Mammary epithelial cell (primary cell): ENCODE data around the gene LRCH3.

Experiments used
- EZH2 ChIP-seq: IDR thresholded peaks from 2 replicates; pipeline ENCODE4 v1.6.1; 2012; ENCODE audit warnings: low read length, inconsistent platforms, borderline replicate concordance
- TF ChIP-seq, protein P1 (sequence below), 2 donors: IDR thresholded peaks in 1 of 2; conservative IDR thresholded peaks in 1 of 2; 2 replicates each; pipeline ENCODE4 v1.5.1; 2011 to 2012; ENCODE audit warnings: inconsistent platforms in 2 of 2, low read length in 2 of 2, mild to moderate bottlenecking in 2 of 2, control low read depth in 1 of 2, low read depth in 1 of 2; ENCODE audit not compliant: insufficient read depth in 1 of 2; ENCODE audit errors: extremely low read depth in 1 of 2

DNA sequence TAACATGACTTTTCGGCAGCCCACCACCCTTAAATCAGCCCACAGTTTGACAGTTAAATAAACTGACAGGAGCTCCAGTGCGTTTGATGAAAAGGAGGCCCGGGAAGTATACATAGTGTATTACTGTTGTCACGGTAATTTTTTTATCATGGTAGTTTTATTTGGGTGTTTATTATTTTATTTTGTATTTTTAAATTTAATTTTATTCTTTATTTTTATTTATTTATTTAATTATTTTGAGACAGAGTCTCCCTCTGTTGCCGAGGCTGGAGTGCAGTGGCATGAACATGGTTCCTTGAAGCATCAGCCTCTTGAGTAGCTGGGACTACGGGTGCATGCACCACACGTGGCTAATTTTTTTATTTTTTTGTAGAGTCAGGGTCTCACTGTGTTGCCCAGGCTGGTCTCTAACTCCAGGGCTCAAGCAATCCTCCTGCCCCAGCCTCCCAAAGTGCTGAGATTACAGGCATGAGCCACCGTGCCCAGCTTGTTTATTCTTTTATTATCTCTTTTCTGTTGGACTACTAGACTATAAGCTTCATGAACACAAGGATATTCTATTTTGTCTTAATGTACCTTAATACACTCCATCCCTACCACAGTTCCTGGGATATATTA, 65.3 kb downstream of the LRCH3 start:
- TF ChIP-seq, protein P1, sequence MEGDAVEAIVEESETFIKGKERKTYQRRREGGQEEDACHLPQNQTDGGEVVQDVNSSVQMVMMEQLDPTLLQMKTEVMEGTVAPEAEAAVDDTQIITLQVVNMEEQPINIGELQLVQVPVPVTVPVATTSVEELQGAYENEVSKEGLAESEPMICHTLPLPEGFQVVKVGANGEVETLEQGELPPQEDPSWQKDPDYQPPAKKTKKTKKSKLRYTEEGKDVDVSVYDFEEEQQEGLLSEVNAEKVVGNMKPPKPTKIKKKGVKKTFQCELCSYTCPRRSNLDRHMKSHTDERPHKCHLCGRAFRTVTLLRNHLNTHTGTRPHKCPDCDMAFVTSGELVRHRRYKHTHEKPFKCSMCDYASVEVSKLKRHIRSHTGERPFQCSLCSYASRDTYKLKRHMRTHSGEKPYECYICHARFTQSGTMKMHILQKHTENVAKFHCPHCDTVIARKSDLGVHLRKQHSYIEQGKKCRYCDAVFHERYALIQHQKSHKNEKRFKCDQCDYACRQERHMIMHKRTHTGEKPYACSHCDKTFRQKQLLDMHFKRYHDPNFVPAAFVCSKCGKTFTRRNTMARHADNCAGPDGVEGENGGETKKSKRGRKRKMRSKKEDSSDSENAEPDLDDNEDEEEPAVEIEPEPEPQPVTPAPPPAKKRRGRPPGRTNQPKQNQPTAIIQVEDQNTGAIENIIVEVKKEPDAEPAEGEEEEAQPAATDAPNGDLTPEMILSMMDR (conservative IDR thresholded peaks at IDR 0.05 in 1 of 2, IDR thresholded peaks at IDR 0.05 in 1 of 2; ENCODE audit: extremely low read depth in 1 of 2, insufficient read depth in 1 of 2, low read depth in 1 of 2, low read length in 2 of 2) = no peak
- no peak for TF ChIP-seq EZH2
